GM23338 (cell line): Measurements from ENCODE around the gene AK4. TPM values are rescaled to one million over a fixed set of nuclear protein-coding genes. Genes with fewer than 3 reads are reported as not detected.

Source experiments
- ATAC-seq: fragments of 200-7000 bp; cut with Tn5 transposase; 3 replicates; pipeline ENCODE4 v1.9.1; 2020
- DNase-seq: peaks from one replicate; pipeline ENCODE4 v3.0.0-alpha.2; 2015; ENCODE audit warnings: low spot score
- H2AFZ ChIP-seq: fragments of 200-600 bp; sonication (generic); 2 replicates; pipeline ENCODE4 v1.8.0; 2016; ENCODE audit warnings: antibody characterized with exemption, mild to moderate bottlenecking, moderate library complexity
- H3F3A ChIP-seq: fragments of 200-600 bp; sonication (generic); replicated peaks from 2 replicates; pipeline ENCODE4 v1.8.0; 2017; ENCODE audit warnings: antibody characterized with exemption, mixed run types, low read depth
- H3K27ac ChIP-seq: fragments of 200-600 bp; sonication (generic); 2 replicates; pipeline ENCODE4 v1.6.1; 2016; ENCODE audit warnings: low read depth
- H3K27me3 ChIP-seq: fragments of 200-600 bp; sonication (generic); 2 replicates; pipeline ENCODE4 v1.8.0; 2016; ENCODE audit warnings: mild to moderate bottlenecking, mixed run types, moderate library complexity; ENCODE audit not compliant: insufficient read depth
- H3K36me3 ChIP-seq: fragments of 200-600 bp; sonication (generic); 2 replicates; pipeline ENCODE4 v1.8.0; 2016; ENCODE audit warnings: mild to moderate bottlenecking; ENCODE audit not compliant: insufficient read depth
- H3K4me1 ChIP-seq: fragments of 200-600 bp; sonication (generic); 2 replicates; pipeline ENCODE4 v1.8.0; 2016; ENCODE audit warnings: mild to moderate bottlenecking, moderate library complexity; ENCODE audit not compliant: insufficient read depth
- H3K4me2 ChIP-seq: fragments of 200-600 bp; sonication (generic); 2 replicates; pipeline ENCODE4 v1.7.1; 2017; ENCODE audit warnings: mixed run types
- H3K4me3 ChIP-seq: fragments of 200-600 bp; sonication (generic); 2 replicates; pipeline ENCODE4 v1.6.1; 2016; ENCODE audit warnings: mixed run types
- H3K79me2 ChIP-seq: fragments of 200-600 bp; sonication (generic); replicated peaks from 2 replicates; pipeline ENCODE4 v1.8.0; 2017; ENCODE audit warnings: mild to moderate bottlenecking; ENCODE audit not compliant: insufficient read depth
- H3K9me2 ChIP-seq: fragments of 200-600 bp; sonication (generic); 2 replicates; pipeline ENCODE4 v1.8.0; 2017; ENCODE audit not compliant: insufficient read depth
- H4K20me1 ChIP-seq: fragments of 200-600 bp; sonication (generic); replicated peaks from 2 replicates; pipeline ENCODE4 v1.8.0; 2017; ENCODE audit warnings: mild to moderate bottlenecking; ENCODE audit not compliant: insufficient read depth
- H3K27ac Mint-ChIP-seq: 2 replicates; pipeline ENCODE4 v1.8.0; 2020; ENCODE audit warnings: inconsistent platforms, mild to moderate bottlenecking, moderate library complexity, mixed read lengths
- H3K27me3 Mint-ChIP-seq: 3 replicates; pipeline ENCODE4 v1.8.0; 2022; ENCODE audit warnings: low read depth, mild to moderate bottlenecking, moderate library complexity, mixed read lengths, inconsistent platforms; ENCODE audit not compliant: insufficient read depth, poor library complexity
- H3K36me3 Mint-ChIP-seq: 3 replicates; pipeline ENCODE4 v1.8.0; 2021; ENCODE audit warnings: low read depth, mild to moderate bottlenecking, inconsistent platforms, moderate library complexity, mixed read lengths
- H3K4me1 Mint-ChIP-seq: 3 replicates; pipeline ENCODE4 v1.8.0; 2020; ENCODE audit warnings: mild to moderate bottlenecking, inconsistent platforms, mixed read lengths
- H3K4me3 Mint-ChIP-seq: 3 replicates; pipeline ENCODE4 v1.8.0; 2021; ENCODE audit warnings: moderate library complexity, mild to moderate bottlenecking, inconsistent platforms, mixed read lengths
- H3K9me3 Mint-ChIP-seq: 3 replicates; pipeline ENCODE4 v1.8.0; 2020; ENCODE audit warnings: moderate library complexity, mild to moderate bottlenecking, inconsistent platforms, mixed read lengths
- CREB1 ChIP-seq: fragments of 250-450 bp; sonication (Bioruptor Pico); IDR thresholded peaks from 2 replicates; pipeline ENCODE4 v1.5.0; 2020; ENCODE audit warnings: low read depth, mild to moderate bottlenecking, moderate library complexity
- NANOG ChIP-seq: IDR thresholded peaks from 2 replicates; pipeline ENCODE4 v1.6.1; 2016; ENCODE audit warnings: antibody characterized with exemption, borderline replicate concordance
- POLR2AphosphoS5 ChIP-seq: IDR thresholded peaks from 2 replicates; pipeline ENCODE4 v1.6.1; 2016; ENCODE audit warnings: antibody characterized with exemption, low read depth
- STAT1 ChIP-seq: IDR thresholded peaks from one replicate; pipeline ENCODE4 v1.6.1; 2016; ENCODE audit warnings: antibody characterized with exemption; ENCODE audit not compliant: unreplicated experiment
- ZNF114 ChIP-seq: fragments of 250-450 bp; sonication (Bioruptor Pico); IDR thresholded peaks from 2 replicates; pipeline ENCODE4 v1.5.0; 2020; ENCODE audit warnings: mild to moderate bottlenecking, moderate library complexity
- ZNF331 ChIP-seq: fragments of 250-450 bp; sonication (Bioruptor Pico); IDR thresholded peaks from 2 replicates; pipeline ENCODE4 v1.5.0; 2020; ENCODE audit warnings: low read depth, mild to moderate bottlenecking, moderate library complexity
- polyA plus RNA-seq: library from polyadenylated mRNA; unstranded; fragments of >200 nt; fragmentation: Nextera tagmentation; extraction: Ambion mirVana; gene quantifications from 2 replicates; pipeline ENCODE4 v1.2.1, GENCODE V29; 2016
- total RNA-seq: library from RNA; depleted of rRNA; stranded (reverse); fragments of >200 nt; shearing (Covaris generic); gene quantifications from 2 replicates; pipeline ENCODE4 v1.2.3, GENCODE V29; 2014
- TF ChIP-seq, protein P1 (sequence below): fragments of 250-450 bp; sonication (Bioruptor Pico); IDR thresholded peaks from 2 replicates; pipeline ENCODE4 v1.5.0; 2020; ENCODE audit warnings: mild to moderate bottlenecking, moderate library complexity
- TF ChIP-seq, protein P2 (sequence below), 2 experiments: fragments of 200-600 bp in 1 of 2; sonication (generic) in 1 of 2; conservative IDR thresholded peaks; 2 replicates each; pipeline versions ENCODE4 v1.5.1 to v1.6.1; 2016 to 2017; ENCODE audit warnings: antibody characterized with exemption in 2 of 2, low read depth in 2 of 2, mild to moderate bottlenecking in 2 of 2, moderate library complexity in 1 of 2
- TF ChIP-seq, protein P3 (sequence below): IDR thresholded peaks from 2 replicates; pipeline ENCODE4 v1.6.1; 2016; ENCODE audit warnings: antibody characterized with exemption
- TF ChIP-seq, protein P4 (sequence below): IDR thresholded peaks from one replicate; pipeline ENCODE4 v1.6.1; 2018; ENCODE audit warnings: antibody characterized with exemption; ENCODE audit not compliant: unreplicated experiment

AK4 gene
- total and polyA plus RNA-seq, 2 experiments from 2014 or later = 123 to 127 TPM

DNA sequence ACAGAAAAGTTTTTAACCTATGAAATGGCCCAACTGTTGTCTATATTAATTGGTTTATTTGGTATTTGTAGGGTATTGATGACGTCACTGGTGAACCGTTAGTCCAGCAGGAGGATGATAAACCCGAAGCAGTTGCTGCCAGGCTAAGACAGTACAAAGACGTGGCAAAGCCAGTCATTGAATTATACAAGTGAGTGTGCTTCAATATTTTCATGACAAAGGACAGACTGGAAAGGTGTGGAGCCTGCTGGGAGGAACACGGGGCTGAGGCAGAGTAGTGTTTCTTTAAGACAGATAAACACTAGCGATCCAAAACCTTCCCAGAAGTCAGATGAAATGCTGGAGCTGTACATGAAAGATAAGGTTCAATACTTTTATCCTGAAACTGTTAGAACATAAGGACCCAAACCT lies 76.7 kb downstream of the AK4 start:
- Histone ChIP-seq H4K20me1 (no peaks in the 10 kb centered on the region; the same call in 1 of the 2 replicates), H3F3A (no peaks in the 10 kb centered on the region), H3K27me3 (no peaks in the 10 kb centered on the region), H3K79me2 (no peaks in the 10 kb centered on the region), H2AFZ (no peak overlapping the region), H3K4me2 (no peak overlapping the region), H3K36me3 (peaks cover 6% of the 10 kb centered on the region; the same call in 1 of the 2 replicates), H3K4me1 (no peaks in the 10 kb centered on the region), H3K9me2 (no peaks in the 10 kb centered on the region), H3K4me3 (no peak overlapping the region), H3K27ac (no peak overlapping the region)
- Mint-ChIP-seq H3K27me3 (no peaks in the 10 kb centered on the region), H3K36me3 (peaks cover 49% of the 10 kb centered on the region), H3K4me1 (peaks cover 10% of the 10 kb centered on the region), H3K4me3 (no peak overlapping the region), H3K27ac (no peak overlapping the region), H3K9me3 (no peaks in the 10 kb centered on the region)
- DNase-seq (no peak), ATAC-seq (no peak)
- TF ChIP-seq, protein P1, sequence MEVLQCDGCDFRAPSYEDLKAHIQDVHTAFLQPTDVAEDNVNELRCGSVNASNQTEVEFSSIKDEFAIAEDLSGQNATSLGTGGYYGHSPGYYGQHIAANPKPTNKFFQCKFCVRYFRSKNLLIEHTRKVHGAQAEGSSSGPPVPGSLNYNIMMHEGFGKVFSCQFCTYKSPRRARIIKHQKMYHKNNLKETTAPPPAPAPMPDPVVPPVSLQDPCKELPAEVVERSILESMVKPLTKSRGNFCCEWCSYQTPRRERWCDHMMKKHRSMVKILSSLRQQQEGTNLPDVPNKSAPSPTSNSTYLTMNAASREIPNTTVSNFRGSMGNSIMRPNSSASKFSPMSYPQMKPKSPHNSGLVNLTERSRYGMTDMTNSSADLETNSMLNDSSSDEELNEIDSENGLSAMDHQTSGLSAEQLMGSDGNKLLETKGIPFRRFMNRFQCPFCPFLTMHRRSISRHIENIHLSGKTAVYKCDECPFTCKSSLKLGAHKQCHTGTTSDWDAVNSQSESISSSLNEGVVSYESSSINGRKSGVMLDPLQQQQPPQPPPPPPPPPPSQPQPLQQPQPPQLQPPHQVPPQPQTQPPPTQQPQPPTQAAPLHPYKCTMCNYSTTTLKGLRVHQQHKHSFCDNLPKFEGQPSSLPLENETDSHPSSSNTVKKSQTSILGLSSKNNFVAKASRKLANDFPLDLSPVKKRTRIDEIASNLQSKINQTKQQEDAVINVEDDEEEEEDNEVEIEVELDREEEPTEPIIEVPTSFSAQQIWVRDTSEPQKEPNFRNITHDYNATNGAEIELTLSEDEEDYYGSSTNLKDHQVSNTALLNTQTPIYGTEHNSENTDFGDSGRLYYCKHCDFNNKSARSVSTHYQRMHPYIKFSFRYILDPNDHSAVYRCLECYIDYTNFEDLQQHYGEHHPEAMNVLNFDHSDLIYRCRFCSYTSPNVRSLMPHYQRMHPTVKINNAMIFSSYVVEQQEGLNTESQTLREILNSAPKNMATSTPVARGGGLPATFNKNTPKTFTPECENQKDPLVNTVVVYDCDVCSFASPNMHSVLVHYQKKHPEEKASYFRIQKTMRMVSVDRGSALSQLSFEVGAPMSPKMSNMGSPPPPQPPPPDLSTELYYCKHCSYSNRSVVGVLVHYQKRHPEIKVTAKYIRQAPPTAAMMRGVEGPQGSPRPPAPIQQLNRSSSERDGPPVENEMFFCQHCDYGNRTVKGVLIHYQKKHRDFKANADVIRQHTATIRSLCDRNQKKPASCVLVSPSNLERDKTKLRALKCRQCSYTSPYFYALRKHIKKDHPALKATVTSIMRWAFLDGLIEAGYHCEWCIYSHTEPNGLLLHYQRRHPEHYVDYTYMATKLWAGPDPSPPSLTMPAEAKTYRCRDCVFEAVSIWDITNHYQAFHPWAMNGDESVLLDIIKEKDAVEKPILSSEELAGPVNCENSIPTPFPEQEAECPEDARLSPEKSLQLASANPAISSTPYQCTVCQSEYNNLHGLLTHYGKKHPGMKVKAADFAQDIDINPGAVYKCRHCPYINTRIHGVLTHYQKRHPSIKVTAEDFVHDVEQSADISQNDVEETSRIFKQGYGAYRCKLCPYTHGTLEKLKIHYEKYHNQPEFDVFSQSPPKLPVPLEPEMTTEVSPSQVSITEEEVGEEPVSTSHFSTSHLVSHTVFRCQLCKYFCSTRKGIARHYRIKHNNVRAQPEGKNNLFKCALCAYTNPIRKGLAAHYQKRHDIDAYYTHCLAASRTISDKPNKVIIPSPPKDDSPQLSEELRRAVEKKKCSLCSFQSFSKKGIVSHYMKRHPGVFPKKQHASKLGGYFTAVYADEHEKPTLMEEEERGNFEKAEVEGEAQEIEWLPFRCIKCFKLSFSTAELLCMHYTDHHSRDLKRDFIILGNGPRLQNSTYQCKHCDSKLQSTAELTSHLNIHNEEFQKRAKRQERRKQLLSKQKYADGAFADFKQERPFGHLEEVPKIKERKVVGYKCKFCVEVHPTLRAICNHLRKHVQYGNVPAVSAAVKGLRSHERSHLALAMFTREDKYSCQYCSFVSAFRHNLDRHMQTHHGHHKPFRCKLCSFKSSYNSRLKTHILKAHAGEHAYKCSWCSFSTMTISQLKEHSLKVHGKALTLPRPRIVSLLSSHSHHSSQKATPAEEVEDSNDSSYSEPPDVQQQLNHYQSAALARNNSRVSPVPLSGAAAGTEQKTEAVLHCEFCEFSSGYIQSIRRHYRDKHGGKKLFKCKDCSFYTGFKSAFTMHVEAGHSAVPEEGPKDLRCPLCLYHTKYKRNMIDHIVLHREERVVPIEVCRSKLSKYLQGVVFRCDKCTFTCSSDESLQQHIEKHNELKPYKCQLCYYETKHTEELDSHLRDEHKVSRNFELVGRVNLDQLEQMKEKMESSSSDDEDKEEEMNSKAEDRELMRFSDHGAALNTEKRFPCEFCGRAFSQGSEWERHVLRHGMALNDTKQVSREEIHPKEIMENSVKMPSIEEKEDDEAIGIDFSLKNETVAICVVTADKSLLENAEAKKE (CRISPR knock-in tag) = no peak
- no peak for TF ChIP-seq STAT1
- TF ChIP-seq, protein P2, sequence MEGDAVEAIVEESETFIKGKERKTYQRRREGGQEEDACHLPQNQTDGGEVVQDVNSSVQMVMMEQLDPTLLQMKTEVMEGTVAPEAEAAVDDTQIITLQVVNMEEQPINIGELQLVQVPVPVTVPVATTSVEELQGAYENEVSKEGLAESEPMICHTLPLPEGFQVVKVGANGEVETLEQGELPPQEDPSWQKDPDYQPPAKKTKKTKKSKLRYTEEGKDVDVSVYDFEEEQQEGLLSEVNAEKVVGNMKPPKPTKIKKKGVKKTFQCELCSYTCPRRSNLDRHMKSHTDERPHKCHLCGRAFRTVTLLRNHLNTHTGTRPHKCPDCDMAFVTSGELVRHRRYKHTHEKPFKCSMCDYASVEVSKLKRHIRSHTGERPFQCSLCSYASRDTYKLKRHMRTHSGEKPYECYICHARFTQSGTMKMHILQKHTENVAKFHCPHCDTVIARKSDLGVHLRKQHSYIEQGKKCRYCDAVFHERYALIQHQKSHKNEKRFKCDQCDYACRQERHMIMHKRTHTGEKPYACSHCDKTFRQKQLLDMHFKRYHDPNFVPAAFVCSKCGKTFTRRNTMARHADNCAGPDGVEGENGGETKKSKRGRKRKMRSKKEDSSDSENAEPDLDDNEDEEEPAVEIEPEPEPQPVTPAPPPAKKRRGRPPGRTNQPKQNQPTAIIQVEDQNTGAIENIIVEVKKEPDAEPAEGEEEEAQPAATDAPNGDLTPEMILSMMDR (conservative IDR thresholded peaks at IDR 0.05; ENCODE audit: low read depth in 2 of 2) = no peak
- TF ChIP-seq, protein P3, sequence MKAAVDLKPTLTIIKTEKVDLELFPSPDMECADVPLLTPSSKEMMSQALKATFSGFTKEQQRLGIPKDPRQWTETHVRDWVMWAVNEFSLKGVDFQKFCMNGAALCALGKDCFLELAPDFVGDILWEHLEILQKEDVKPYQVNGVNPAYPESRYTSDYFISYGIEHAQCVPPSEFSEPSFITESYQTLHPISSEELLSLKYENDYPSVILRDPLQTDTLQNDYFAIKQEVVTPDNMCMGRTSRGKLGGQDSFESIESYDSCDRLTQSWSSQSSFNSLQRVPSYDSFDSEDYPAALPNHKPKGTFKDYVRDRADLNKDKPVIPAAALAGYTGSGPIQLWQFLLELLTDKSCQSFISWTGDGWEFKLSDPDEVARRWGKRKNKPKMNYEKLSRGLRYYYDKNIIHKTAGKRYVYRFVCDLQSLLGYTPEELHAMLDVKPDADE = no peak
- TF ChIP-seq ZNF114 = no peak
- TF ChIP-seq CREB1 (CRISPR knock-in tag) = no peak
- TF ChIP-seq ZNF331 (CRISPR knock-in tag) = no peak
- TF ChIP-seq POLR2AphosphoS5 = no peak
- TF ChIP-seq NANOG = no peak
- TF ChIP-seq, protein P4, sequence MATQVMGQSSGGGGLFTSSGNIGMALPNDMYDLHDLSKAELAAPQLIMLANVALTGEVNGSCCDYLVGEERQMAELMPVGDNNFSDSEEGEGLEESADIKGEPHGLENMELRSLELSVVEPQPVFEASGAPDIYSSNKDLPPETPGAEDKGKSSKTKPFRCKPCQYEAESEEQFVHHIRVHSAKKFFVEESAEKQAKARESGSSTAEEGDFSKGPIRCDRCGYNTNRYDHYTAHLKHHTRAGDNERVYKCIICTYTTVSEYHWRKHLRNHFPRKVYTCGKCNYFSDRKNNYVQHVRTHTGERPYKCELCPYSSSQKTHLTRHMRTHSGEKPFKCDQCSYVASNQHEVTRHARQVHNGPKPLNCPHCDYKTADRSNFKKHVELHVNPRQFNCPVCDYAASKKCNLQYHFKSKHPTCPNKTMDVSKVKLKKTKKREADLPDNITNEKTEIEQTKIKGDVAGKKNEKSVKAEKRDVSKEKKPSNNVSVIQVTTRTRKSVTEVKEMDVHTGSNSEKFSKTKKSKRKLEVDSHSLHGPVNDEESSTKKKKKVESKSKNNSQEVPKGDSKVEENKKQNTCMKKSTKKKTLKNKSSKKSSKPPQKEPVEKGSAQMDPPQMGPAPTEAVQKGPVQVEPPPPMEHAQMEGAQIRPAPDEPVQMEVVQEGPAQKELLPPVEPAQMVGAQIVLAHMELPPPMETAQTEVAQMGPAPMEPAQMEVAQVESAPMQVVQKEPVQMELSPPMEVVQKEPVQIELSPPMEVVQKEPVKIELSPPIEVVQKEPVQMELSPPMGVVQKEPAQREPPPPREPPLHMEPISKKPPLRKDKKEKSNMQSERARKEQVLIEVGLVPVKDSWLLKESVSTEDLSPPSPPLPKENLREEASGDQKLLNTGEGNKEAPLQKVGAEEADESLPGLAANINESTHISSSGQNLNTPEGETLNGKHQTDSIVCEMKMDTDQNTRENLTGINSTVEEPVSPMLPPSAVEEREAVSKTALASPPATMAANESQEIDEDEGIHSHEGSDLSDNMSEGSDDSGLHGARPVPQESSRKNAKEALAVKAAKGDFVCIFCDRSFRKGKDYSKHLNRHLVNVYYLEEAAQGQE = no peak
